ENCODE measurements around the gene DCAF8L2. TPM values are rescaled to one million over a fixed set of nuclear protein-coding genes. Genes with fewer than 3 reads are reported as not detected.

Gene DCAF8L2
- polyA plus RNA-seq, 1 donor from 2014 or later, result not detected

DNA sequence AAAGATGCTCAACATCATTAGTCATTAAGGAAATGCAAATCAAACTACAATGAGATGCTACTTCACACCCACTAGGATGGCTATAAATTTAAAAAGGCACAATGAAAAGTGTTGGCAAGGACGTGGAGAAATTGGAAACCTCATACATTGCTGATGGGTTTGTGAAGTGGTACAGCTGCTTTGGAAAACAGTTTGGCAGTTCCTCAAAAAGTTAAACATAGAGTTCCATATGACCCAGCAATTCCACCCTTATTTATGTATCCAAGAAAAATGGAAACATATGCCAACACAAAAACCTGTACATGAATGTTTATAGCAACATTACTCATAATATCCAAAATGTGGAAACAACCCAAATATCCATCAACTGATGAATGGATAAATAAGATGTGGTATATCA is 116.4 kb downstream of the DCAF8L2 start:
- Histone ChIP-seq H2AFZ (ENCODE audit: low read depth, low read length) (no peak overlapping the region), H3K36me3 (ENCODE audit: insufficient read depth, low read length) (no peaks in the 10 kb centered on the region), H3K4me3 (ENCODE audit: low read length) (no peak overlapping the region), H3K9me2 (ENCODE audit: insufficient read depth, low read length) (no peaks in the 10 kb centered on the region), H4K20me1 (ENCODE audit: insufficient read depth) (no peaks in the 10 kb centered on the region), H3K9me3 (ENCODE audit: low read length) (no peaks in the 10 kb centered on the region), H3K27me3 (ENCODE audit: insufficient read depth, low read depth, low read length) (no peaks in the 10 kb centered on the region), H3F3A (ENCODE audit: insufficient read depth, low read length, poor library complexity, severe bottlenecking) (no peaks in the 10 kb centered on the region), H3K79me2 (replicated peaks; ENCODE audit: insufficient read depth, low read length) (no peaks in the 10 kb centered on the region), H3K27ac (ENCODE audit: low read length) (no peak overlapping the region), H3K9ac (ENCODE audit: low read length) (no peak overlapping the region), H3K4me2 (ENCODE audit: low read length) (no peak overlapping the region)
- TF ChIP-seq EZH2 (IDR thresholded peaks at IDR 0.05; ENCODE audit: borderline replicate concordance, insufficient read depth, low read length, poor library complexity, severe bottlenecking) (no peak), SMC3 (conservative IDR thresholded peaks at IDR 0.05; ENCODE audit: poor library complexity) (no peak), TAF1 (IDR thresholded peaks at IDR 0.05; ENCODE audit: low read depth) (no peak), CTCF (IDR thresholded peaks at IDR 0.05; ENCODE audit: poor library complexity, severe bottlenecking) (no peak), RAD21 (conservative IDR thresholded peaks at IDR 0.05) (no peak), REST (IDR thresholded peaks at IDR 0.05; ENCODE audit: borderline replicate concordance) (no peak), EP300 (conservative IDR thresholded peaks at IDR 0.05; ENCODE audit: poor library complexity, severe bottlenecking) (no peak)

GRCh38 chrX:27715610-27716009 is 125.5 kb downstream of the DCAF8L2 start:
- Histone ChIP-seq H3K4me2 (ENCODE audit: low read length) (no peak overlapping the region), H3K27me3 (ENCODE audit: insufficient read depth, low read depth, low read length) (no peaks in the 10 kb centered on the region), H3K4me3 (ENCODE audit: low read length) (no peak overlapping the region), H3F3A (ENCODE audit: insufficient read depth, low read length, poor library complexity, severe bottlenecking) (no peaks in the 10 kb centered on the region), H3K36me3 (ENCODE audit: insufficient read depth, low read length) (no peaks in the 10 kb centered on the region), H3K9ac (ENCODE audit: low read length) (no peak overlapping the region), H3K9me2 (ENCODE audit: insufficient read depth, low read length) (no peaks in the 10 kb centered on the region), H3K79me2 (replicated peaks; ENCODE audit: insufficient read depth, low read length) (no peaks in the 10 kb centered on the region), H4K20me1 (ENCODE audit: insufficient read depth) (no peaks in the 10 kb centered on the region), H3K9me3 (ENCODE audit: low read length) (no peaks in the 10 kb centered on the region), H3K27ac (ENCODE audit: low read length) (no peak overlapping the region), H2AFZ (ENCODE audit: low read depth, low read length) (no peak overlapping the region)
- TF ChIP-seq EZH2 (IDR thresholded peaks at IDR 0.05; ENCODE audit: borderline replicate concordance, insufficient read depth, low read length, poor library complexity, severe bottlenecking) (no peak), TAF1 (IDR thresholded peaks at IDR 0.05; ENCODE audit: low read depth) (no peak), EP300 (conservative IDR thresholded peaks at IDR 0.05; ENCODE audit: poor library complexity, severe bottlenecking) (no peak), CTCF (IDR thresholded peaks at IDR 0.05; ENCODE audit: poor library complexity, severe bottlenecking) (no peak), POLR2AphosphoS5 (IDR thresholded peaks at IDR 0.05) (no peak), MXI1 (conservative IDR thresholded peaks at IDR 0.05; ENCODE audit: poor library complexity, severe bottlenecking) (no peak), REST (IDR thresholded peaks at IDR 0.05; ENCODE audit: borderline replicate concordance) (no peak), SMC3 (conservative IDR thresholded peaks at IDR 0.05; ENCODE audit: poor library complexity) (no peak), RAD21 (conservative IDR thresholded peaks at IDR 0.05) (no peak)
